HEK293 (cell line): Measurements from ENCODE around the gene UNC93B1.
A peak's percentile ranks its signal among the peaks of the same experiment; 100 is the strongest.

Source experiments
- GFI1B ChIP-seq: fragments of 450-650 bp; formaldehyde crosslinking; IDR thresholded peaks from 2 replicates; pipeline ENCODE4 v1.5.1; 2016; ENCODE audit warnings: missing biosample characterization, missing genetic modification characterization
- HOXA7 ChIP-seq: sonication (generic); formaldehyde crosslinking; IDR thresholded peaks from 2 replicates; pipeline ENCODE4 v1.8.1; 2022; ENCODE audit warnings: missing genetic modification reagents, borderline replicate concordance
- KLF10 ChIP-seq: fragments of 450-650 bp; IDR thresholded peaks from 2 replicates; pipeline ENCODE4 v1.5.1; 2018; ENCODE audit warnings: missing biosample characterization, mild to moderate bottlenecking, missing genetic modification characterization
- KLF16 ChIP-seq: fragments of 450-650 bp; formaldehyde crosslinking; IDR thresholded peaks from 2 replicates; pipeline ENCODE4 v1.5.1; 2017; ENCODE audit warnings: missing biosample characterization, missing genetic modification characterization
- KLF8 ChIP-seq: fragments of 450-650 bp; formaldehyde crosslinking; IDR thresholded peaks from 2 replicates; pipeline ENCODE4 v1.5.1; 2016; ENCODE audit warnings: missing biosample characterization, missing genetic modification characterization
- KLF9 ChIP-seq: fragments of 450-650 bp; formaldehyde crosslinking; IDR thresholded peaks from 2 replicates; pipeline ENCODE4 v1.5.1; 2016; ENCODE audit warnings: missing biosample characterization, missing genetic modification characterization, low read depth
- PRDM2 ChIP-seq: fragments of 450-650 bp; formaldehyde crosslinking; IDR thresholded peaks from 2 replicates; pipeline ENCODE4 v1.5.1; 2016; ENCODE audit warnings: missing biosample characterization, missing genetic modification characterization, borderline replicate concordance
- SETDB1 ChIP-seq: IDR thresholded peaks from one replicate; pipeline ENCODE4 v1.6.1; 2017; ENCODE audit warnings: mild to moderate bottlenecking, low read length, moderate library complexity, mixed read lengths; ENCODE audit not compliant: insufficient read length
- SP2 ChIP-seq: fragments of 450-650 bp; formaldehyde crosslinking; IDR thresholded peaks from 2 replicates; pipeline ENCODE4 v1.5.1; 2016; ENCODE audit warnings: missing biosample characterization, missing genetic modification characterization
- SP3 ChIP-seq: fragments of 450-650 bp; formaldehyde crosslinking; IDR thresholded peaks from 2 replicates; pipeline ENCODE4 v1.5.1; 2016; ENCODE audit warnings: missing biosample characterization, missing genetic modification characterization
- YY2 ChIP-seq: fragments of 450-650 bp; formaldehyde crosslinking; IDR thresholded peaks from 2 replicates; pipeline ENCODE4 v1.5.1; 2016; ENCODE audit warnings: missing biosample characterization, missing genetic modification characterization
- ZBTB1 ChIP-seq: fragments of 450-650 bp; formaldehyde crosslinking; IDR thresholded peaks from 2 replicates; pipeline ENCODE4 v1.5.1; 2016; ENCODE audit warnings: missing biosample characterization, missing genetic modification characterization
- ZBTB10 ChIP-seq: fragments of 450-650 bp; formaldehyde crosslinking; IDR thresholded peaks from 2 replicates; pipeline ENCODE4 v1.5.1; 2016; ENCODE audit warnings: missing biosample characterization, missing genetic modification characterization
- ZBTB48 ChIP-seq: fragments of 450-650 bp; formaldehyde crosslinking; IDR thresholded peaks from 2 replicates; pipeline ENCODE4 v1.5.1; 2016; ENCODE audit warnings: missing biosample characterization, missing genetic modification characterization
- ZFP3 ChIP-seq: fragments of 450-650 bp; formaldehyde crosslinking; IDR thresholded peaks from 2 replicates; pipeline ENCODE4 v1.5.1; 2016; ENCODE audit warnings: low read depth, missing biosample characterization, missing genetic modification characterization
- ZFP69B ChIP-seq: fragments of 450-650 bp; formaldehyde crosslinking; IDR thresholded peaks from 2 replicates; pipeline ENCODE4 v1.5.1; 2016; ENCODE audit warnings: missing biosample characterization, missing genetic modification characterization
- ZNF112 ChIP-seq: fragments of 450-650 bp; formaldehyde crosslinking; IDR thresholded peaks from 2 replicates; pipeline ENCODE4 v1.5.0; 2017; ENCODE audit warnings: missing biosample characterization, missing genetic modification characterization
- ZNF175 ChIP-seq: fragments of 450-650 bp; formaldehyde crosslinking; IDR thresholded peaks from 2 replicates; pipeline ENCODE4 v1.5.1; 2016; ENCODE audit warnings: missing biosample characterization, missing genetic modification characterization
- ZNF223 ChIP-seq: fragments of 450-650 bp; formaldehyde crosslinking; IDR thresholded peaks from 2 replicates; pipeline ENCODE4 v1.5.1; 2016; ENCODE audit warnings: missing biosample characterization, missing genetic modification characterization
- ZNF311 ChIP-seq: fragments of 450-650 bp; formaldehyde crosslinking; IDR thresholded peaks from 2 replicates; pipeline ENCODE4 v1.5.1; 2017; ENCODE audit warnings: missing biosample characterization, missing genetic modification characterization, borderline replicate concordance
- ZNF324 ChIP-seq: fragments of 450-650 bp; formaldehyde crosslinking; IDR thresholded peaks from 2 replicates; pipeline ENCODE4 v1.5.1; 2016; ENCODE audit warnings: missing biosample characterization, missing genetic modification characterization
- ZNF341 ChIP-seq: fragments of 450-650 bp; formaldehyde crosslinking; IDR thresholded peaks from 2 replicates; pipeline ENCODE4; 2016; ENCODE audit warnings: low read depth, missing biosample characterization, missing genetic modification characterization
- ZNF692 ChIP-seq: fragments of 450-650 bp; formaldehyde crosslinking; IDR thresholded peaks from 2 replicates; pipeline ENCODE4 v1.5.1; 2016; ENCODE audit warnings: missing biosample characterization, missing genetic modification characterization
- ZNF843 ChIP-seq: fragments of 450-650 bp; formaldehyde crosslinking; IDR thresholded peaks from 2 replicates; pipeline ENCODE4 v1.5.1; 2016; ENCODE audit warnings: missing biosample characterization, missing genetic modification characterization
- TF ChIP-seq, protein P1 (sequence below): fragments of 450-650 bp; formaldehyde crosslinking; optimal IDR thresholded peaks from 2 replicates; pipeline ENCODE3; 2016; ENCODE audit warnings: missing biosample characterization, mild to moderate bottlenecking, missing genetic modification characterization
- TF ChIP-seq, protein P2 (sequence below): fragments of 450-650 bp; formaldehyde crosslinking; IDR thresholded peaks from 2 replicates; pipeline ENCODE4 v1.5.1; 2017; ENCODE audit warnings: missing biosample characterization, missing genetic modification characterization

The UNC93B1 gene

GRCh38 chr11:68030318-68031143, 26.6 kb upstream of the UNC93B1 start, which contains the start of gene NDUFS8 (continued):
- TF ChIP-seq PRDM2 (tag by site-specific recombination) (no peak), ZBTB48 (tag by site-specific recombination) (0 out of 2 replicates have a peak, but pooled peaks have one; percentile 40), GFI1B (tag by site-specific recombination) (no peak), ZNF112 (tag by site-specific recombination) (no peak), ZNF341 (tag by site-specific recombination) (peak; percentile 80), HOXA7 (CRISPR knock-in tag) (no peak; the same call in 1 of the 2 replicates), ZBTB1 (tag by site-specific recombination) (no peak), SETDB1 (no peak), SP3 (peak; percentile 82), ZNF311 (tag by site-specific recombination) (no peak), ZFP3 (tag by site-specific recombination) (no peak), ZFP69B (tag by site-specific recombination) (peak; percentile 96), YY2 (peak; percentile 55; the same call in 1 of the 2 replicates), KLF8 (peak; percentile 25; the same call in 1 of the 2 replicates), ZBTB10 (tag by site-specific recombination) (no peak), KLF10 (tag by site-specific recombination) (no peak), ZNF175 (tag by site-specific recombination) (no peak), ZNF843 (no peak), SP2 (tag by site-specific recombination) (peak; percentile 96), ZNF223 (tag by site-specific recombination) (no peak), KLF16 (tag by site-specific recombination) (peak; percentile 18; the same call in 1 of the 2 replicates), ZNF692 (peak; percentile 97), KLF9 (tag by site-specific recombination) (peak; percentile 54), ZNF324 (tag by site-specific recombination) (peak; percentile 41; the same call in 1 of the 2 replicates)
- TF ChIP-seq, protein P1, sequence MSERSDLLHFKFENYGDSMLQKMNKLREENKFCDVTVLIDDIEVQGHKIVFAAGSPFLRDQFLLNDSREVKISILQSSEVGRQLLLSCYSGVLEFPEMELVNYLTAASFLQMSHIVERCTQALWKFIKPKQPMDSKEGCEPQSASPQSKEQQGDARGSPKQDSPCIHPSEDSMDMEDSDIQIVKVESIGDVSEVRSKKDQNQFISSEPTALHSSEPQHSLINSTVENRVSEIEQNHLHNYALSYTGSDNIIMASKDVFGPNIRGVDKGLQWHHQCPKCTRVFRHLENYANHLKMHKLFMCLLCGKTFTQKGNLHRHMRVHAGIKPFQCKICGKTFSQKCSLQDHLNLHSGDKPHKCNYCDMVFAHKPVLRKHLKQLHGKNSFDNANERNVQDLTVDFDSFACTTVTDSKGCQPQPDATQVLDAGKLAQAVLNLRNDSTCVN = peak; percentile 61
- TF ChIP-seq, protein P2, sequence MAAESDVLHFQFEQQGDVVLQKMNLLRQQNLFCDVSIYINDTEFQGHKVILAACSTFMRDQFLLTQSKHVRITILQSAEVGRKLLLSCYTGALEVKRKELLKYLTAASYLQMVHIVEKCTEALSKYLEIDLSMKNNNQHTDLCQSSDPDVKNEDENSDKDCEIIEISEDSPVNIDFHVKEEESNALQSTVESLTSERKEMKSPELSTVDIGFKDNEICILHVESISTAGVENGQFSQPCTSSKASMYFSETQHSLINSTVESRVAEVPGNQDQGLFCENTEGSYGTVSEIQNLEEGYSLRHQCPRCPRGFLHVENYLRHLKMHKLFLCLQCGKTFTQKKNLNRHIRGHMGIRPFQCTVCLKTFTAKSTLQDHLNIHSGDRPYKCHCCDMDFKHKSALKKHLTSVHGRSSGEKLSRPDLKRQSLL = no peak
